A549 (cell line): ENCODE measurements around the gene FGFR2. TPM values are rescaled to one million over a fixed set of nuclear protein-coding genes. Genes with fewer than 3 reads are reported as not detected.
"Not testable (repeated sequence)": the region's sequence is repeated elsewhere in the genome, so short reads cannot be mapped to it uniquely, and the experiment has no call there.

Experiments
- ATAC-seq, 2 experiments: fragments of 200-7000 bp in 1 of 2; fragments of >200 bp in 1 of 2; cut with Nextera tagmentation in 1 of 2; cut with Tn5 transposase in 1 of 2; 3 replicates each; pipeline versions ENCODE4 v1.8.0 to v1.9.1; 2018 to 2020; ENCODE audit warnings: mild to moderate bottlenecking in 1 of 2, moderate library complexity in 1 of 2
- CTCF ChIA-PET: fragments of 300-600 bp; sonication (Branson Sonifier 250); formaldehyde crosslinking; extraction: SDS; loops from one replicate; lab custom pipeline; 2021; ENCODE audit warnings: antibody characterized with exemption, inconsistent platforms; lab: Yijun Ruan, JAX
- POLR2A ChIA-PET: fragments of 350-600 bp; formaldehyde crosslinking; extraction: SDS; loops from one replicate; lab custom pipeline; 2021; ENCODE audit warnings: antibody characterized with exemption, inconsistent platforms; lab: Yijun Ruan, JAX
- DNase-seq, 2 experiments: peaks; one replicate each; pipeline versions ENCODE4 v3.0.0 to v3.0.0-alpha.2; 2011 to 2016; ENCODE audit warnings: low read depth in 1 of 2, low spot score in 1 of 2
- FAIRE-seq: peaks from 2 replicates; lab custom pipeline; 2011; peaks lifted over from hg19 to GRCh38; lab: Jason Lieb, UNC
- H3K27ac ChIP-seq, 2 experiments: fragments of >200 bp; sonication (Bioruptor Twin); formaldehyde crosslinking; 3 replicates each; pipeline ENCODE4 v1.5.1; 2016 to 2017
- H3K4me1 ChIP-seq: fragments of >200 bp; sonication (Bioruptor Twin); formaldehyde crosslinking; 3 replicates; pipeline ENCODE4 v1.6.1; 2016
- H3K4me2 ChIP-seq: fragments of >200 bp; sonication (Bioruptor Twin); formaldehyde crosslinking; 3 replicates; pipeline ENCODE4 v1.6.1; 2016
- H3K4me3 ChIP-seq: fragments of >200 bp; sonication (Bioruptor Twin); formaldehyde crosslinking; 3 replicates; pipeline ENCODE4 v1.5.1; 2016
- H3K9me3 ChIP-seq: fragments of >200 bp; sonication (Bioruptor Twin); formaldehyde crosslinking; 3 replicates; pipeline ENCODE4 v1.6.1; 2016
- BHLHE40 ChIP-seq: IDR thresholded peaks from 2 replicates; pipeline ENCODE4 v1.6.1; 2012; ENCODE audit warnings: low read depth, low read length, inconsistent platforms
- FOSB ChIP-seq: fragments of 250-450 bp; sonication (Bioruptor Pico); IDR thresholded peaks from 2 replicates; pipeline ENCODE4 v1.5.0; 2020; ENCODE audit warnings: mild to moderate bottlenecking, moderate library complexity
- FOSL2 ChIP-seq, 2 experiments: fragments of 450-650 bp in 1 of 2; fragments of >200 bp in 1 of 2; sonication (Bioruptor Twin) in 1 of 2; formaldehyde crosslinking; IDR thresholded peaks; 2 replicates each; pipeline versions ENCODE4 v1.5.0 to v1.6.1; 2016 to 2020; ENCODE audit warnings: mild to moderate bottlenecking in 1 of 2, moderate library complexity in 1 of 2
- FOXS1 ChIP-seq: fragments of 250-450 bp; sonication (Bioruptor Pico); IDR thresholded peaks from 2 replicates; pipeline ENCODE4 v1.5.0; 2020; ENCODE audit warnings: mild to moderate bottlenecking, moderate library complexity
- HMGXB4 ChIP-seq: fragments of 250-450 bp; sonication (Bioruptor Pico); IDR thresholded peaks from 2 replicates; pipeline ENCODE4 v1.5.0; 2021; ENCODE audit warnings: mild to moderate bottlenecking, moderate library complexity, borderline replicate concordance
- HOXA7 ChIP-seq: fragments of 250-450 bp; sonication (Bioruptor Pico); IDR thresholded peaks from 2 replicates; pipeline ENCODE4 v1.5.0; 2020; ENCODE audit warnings: mild to moderate bottlenecking, moderate library complexity
- HOXB13 ChIP-seq: fragments of 250-450 bp; sonication (Bioruptor Pico); IDR thresholded peaks from 2 replicates; pipeline ENCODE4 v1.5.0; 2020; ENCODE audit warnings: low read depth, mild to moderate bottlenecking, moderate library complexity
- HOXB5 ChIP-seq: fragments of 250-450 bp; sonication (Bioruptor Pico); IDR thresholded peaks from 2 replicates; pipeline ENCODE4 v1.5.0; 2020; ENCODE audit warnings: mild to moderate bottlenecking, moderate library complexity
- JUNB ChIP-seq: fragments of >200 bp; sonication (Bioruptor Twin); formaldehyde crosslinking; IDR thresholded peaks from 2 replicates; pipeline ENCODE4 v1.6.1; 2016
- KDM5A ChIP-seq: fragments of 200-600 bp; sonication (generic); IDR thresholded peaks from 2 replicates; pipeline ENCODE4 v1.6.1; 2016; ENCODE audit warnings: antibody characterized with exemption, mild to moderate bottlenecking
- MAFK ChIP-seq: fragments of 450-650 bp; IDR thresholded peaks from 2 replicates; pipeline ENCODE4 v1.6.1; 2014; ENCODE audit not compliant: partially characterized antibody
- MYC ChIP-seq: IDR thresholded peaks from 2 replicates; pipeline ENCODE4 v1.6.1; 2012; ENCODE audit warnings: mild to moderate bottlenecking, inconsistent platforms, low read length, improper control_type of control experiment, borderline replicate concordance
- NPAS2 ChIP-seq: fragments of 250-450 bp; sonication (Bioruptor Pico); IDR thresholded peaks from 2 replicates; pipeline ENCODE4 v1.8.0; 2022; ENCODE audit warnings: mild to moderate bottlenecking, moderate library complexity, borderline replicate concordance
- POLR2A ChIP-seq: IDR thresholded peaks from 2 replicates; pipeline ENCODE4 v1.6.1; 2012; ENCODE audit warnings: mild to moderate bottlenecking, low read length
- RCOR1 ChIP-seq: fragments of 150-350 bp; IDR thresholded peaks from 2 replicates; pipeline ENCODE4 v1.6.1; 2014; ENCODE audit warnings: antibody characterized with exemption, low read length, low read depth
- SREBF2 ChIP-seq: fragments of 450-650 bp; IDR thresholded peaks from 2 replicates; pipeline ENCODE4 v1.6.1; 2014; ENCODE audit warnings: mild to moderate bottlenecking, moderate library complexity
- ZSCAN20 ChIP-seq: fragments of 250-450 bp; sonication (Bioruptor Pico); IDR thresholded peaks from 2 replicates; pipeline ENCODE4 v1.8.0; 2022; ENCODE audit warnings: mild to moderate bottlenecking, moderate library complexity
- WGBS: methylation state at CpG from one replicate; pipeline ENCODE4 v1.1.6; 2017; ENCODE audit errors: missing lambda C conversion rate; 5-methylcytosine and 5-hydroxymethylcytosine counted together
- polyA plus RNA-seq, 4 experiments: library from polyadenylated mRNA; depleted of rRNA in 3 of 4; stranded (reverse); fragments of >200 nt; fragmentation: RNase III in 1 of 4; extraction: RNeasy Plus Mini Kit Qiagen cat#74134 plus additional on column Dnase treatment in 1 of 4; gene quantifications; 2 replicates in 3 of 4; 3 replicates in 1 of 4; pipeline ENCODE4 v1.2.3, GENCODE V29; 2011 to 2017
- TF ChIP-seq, protein P1 (sequence below): fragments of 200-600 bp; sonication (generic); IDR thresholded peaks from 2 replicates; pipeline ENCODE4 v1.6.1; 2016; ENCODE audit warnings: antibody characterized with exemption, mild to moderate bottlenecking, moderate library complexity

The FGFR2 gene
- polyA plus RNA-seq, 2 of the 4 experiments (the other 2 are of a cell fraction), result 0.16 to 0.22 TPM

DNA sequence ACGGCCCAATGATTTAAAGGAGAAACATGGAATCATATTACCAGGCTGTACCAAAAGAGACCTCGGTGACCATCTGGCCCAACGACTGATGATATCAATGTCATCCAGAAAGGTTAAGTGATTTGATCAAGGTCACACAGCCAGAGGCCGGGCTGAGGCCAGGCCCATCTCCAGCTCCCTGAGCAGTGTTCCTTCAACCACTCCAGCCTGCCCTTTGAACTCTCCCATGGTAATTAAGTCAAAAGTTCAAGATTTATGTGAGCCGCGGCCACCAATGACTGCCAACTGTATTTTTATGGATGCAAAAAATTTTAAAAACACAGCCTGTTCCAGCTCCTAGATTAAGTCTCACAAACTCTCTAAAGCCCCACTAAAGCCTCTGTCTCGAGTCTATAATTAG is 41.8 kb downstream of the FGFR2 start:
- POLR2A ChIA-PET, result no interaction called here
- Histone ChIP-seq H3K4me2 (no peak overlapping the region), H3K27ac (no peak overlapping the region), H3K4me1 (no peaks in the 10 kb centered on the region), H3K9me3 (no peaks in the 10 kb centered on the region), H3K4me3 (no peak overlapping the region)
- DNase-seq (no peak), ATAC-seq (no peak), FAIRE-seq (no peak)
- CTCF ChIA-PET, result no interaction called here
- WGBS, result 41% methylated on average over 7 of the region's 7 CpGs
- TF ChIP-seq MYC (no peak), HOXB13 (CRISPR knock-in tag) (no peak), RCOR1 (no peak), FOSL2 (IDR thresholded peaks at IDR 0.05) (no peak), FOSL2 (CRISPR knock-in tag; IDR thresholded peaks at IDR 0.05) (no peak), ZSCAN20 (CRISPR knock-in tag) (no peak), KDM5A (no peak)
- TF ChIP-seq, all 56 proteins: peak for 0

DNA sequence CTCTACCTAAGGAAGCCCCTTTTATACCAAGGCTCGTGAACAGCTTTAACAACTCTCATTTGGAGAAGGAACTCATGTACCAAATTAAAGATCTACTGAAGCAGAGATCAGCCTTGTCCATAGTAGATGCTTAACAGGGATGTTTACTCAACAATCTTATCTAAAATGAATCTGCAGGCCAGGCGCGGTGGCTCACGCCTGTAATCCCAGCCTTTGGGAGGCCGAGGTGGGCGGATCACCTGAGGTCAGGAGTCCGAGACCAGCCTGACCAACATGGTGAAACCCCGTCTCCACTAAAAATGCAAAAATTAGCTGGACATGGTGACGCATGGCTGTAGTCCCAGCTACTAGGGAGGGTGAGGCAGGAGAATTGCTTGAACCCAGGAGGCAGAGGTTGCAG is 43.3 kb downstream of the FGFR2 start:
- POLR2A ChIA-PET, CTCF ChIA-PET, H3K27ac ChIP-seq, H3K4me1 ChIP-seq, FAIRE-seq, DNase-seq, ATAC-seq, H3K4me3 ChIP-seq, H3K9me3 ChIP-seq, H3K4me2 ChIP-seq: not testable (repeated sequence)
- WGBS, result 49% methylated on average over 9 of the region's 9 CpGs

DNA sequence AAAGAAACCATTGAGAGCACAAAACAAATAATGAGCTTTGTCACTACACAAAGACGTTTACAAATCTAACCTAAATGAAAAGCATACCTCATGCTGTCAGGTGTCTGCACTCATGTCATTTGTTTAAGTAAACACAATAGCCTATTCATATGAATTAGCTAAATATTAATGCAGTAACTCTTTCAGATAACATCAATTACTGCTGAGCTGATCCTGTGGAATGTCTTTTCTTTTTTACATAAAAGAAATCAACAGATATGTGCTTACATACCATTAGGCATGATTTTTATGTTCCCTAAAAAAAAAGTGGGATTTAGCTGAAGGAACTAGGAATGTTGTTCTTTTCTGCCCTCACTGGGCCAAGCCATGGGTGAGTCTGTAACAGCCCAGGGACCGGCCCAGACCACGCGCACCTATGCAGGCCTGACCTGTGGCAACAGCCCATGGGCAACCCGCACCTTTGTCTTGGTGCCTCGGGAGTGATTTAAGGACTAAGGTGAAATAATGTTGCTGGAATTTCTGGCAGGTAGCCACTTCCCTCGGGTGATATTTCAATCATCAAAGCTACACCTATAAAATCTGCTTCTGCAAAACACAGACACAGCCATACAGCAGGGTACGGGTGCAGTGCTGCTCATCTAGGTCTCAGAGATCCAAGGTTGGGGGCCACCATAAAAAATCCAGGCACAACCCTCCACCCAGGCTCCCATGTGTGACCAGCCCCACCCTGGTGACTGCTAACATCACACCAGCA is 44.6 kb downstream of the FGFR2 start:
- ATAC-seq (no peak), DNase-seq (no peak), FAIRE-seq (no peak)
- CTCF ChIA-PET, result interaction anchor here (0.6 kb wide), 3 partner anchors 12 to 546 kb away, joined by 3 read pairs; no protein-coding TSS in a partner anchor
- no peaks in the 10 kb centered on the region for H3K4me1 ChIP-seq
- POLR2A ChIA-PET, result no interaction called here
- TF ChIP-seq SREBF2, result no peak
- TF ChIP-seq RCOR1, result no peak
- no peak for TF ChIP-seq ZSCAN20 (CRISPR knock-in tag)
- TF ChIP-seq, protein P1, sequence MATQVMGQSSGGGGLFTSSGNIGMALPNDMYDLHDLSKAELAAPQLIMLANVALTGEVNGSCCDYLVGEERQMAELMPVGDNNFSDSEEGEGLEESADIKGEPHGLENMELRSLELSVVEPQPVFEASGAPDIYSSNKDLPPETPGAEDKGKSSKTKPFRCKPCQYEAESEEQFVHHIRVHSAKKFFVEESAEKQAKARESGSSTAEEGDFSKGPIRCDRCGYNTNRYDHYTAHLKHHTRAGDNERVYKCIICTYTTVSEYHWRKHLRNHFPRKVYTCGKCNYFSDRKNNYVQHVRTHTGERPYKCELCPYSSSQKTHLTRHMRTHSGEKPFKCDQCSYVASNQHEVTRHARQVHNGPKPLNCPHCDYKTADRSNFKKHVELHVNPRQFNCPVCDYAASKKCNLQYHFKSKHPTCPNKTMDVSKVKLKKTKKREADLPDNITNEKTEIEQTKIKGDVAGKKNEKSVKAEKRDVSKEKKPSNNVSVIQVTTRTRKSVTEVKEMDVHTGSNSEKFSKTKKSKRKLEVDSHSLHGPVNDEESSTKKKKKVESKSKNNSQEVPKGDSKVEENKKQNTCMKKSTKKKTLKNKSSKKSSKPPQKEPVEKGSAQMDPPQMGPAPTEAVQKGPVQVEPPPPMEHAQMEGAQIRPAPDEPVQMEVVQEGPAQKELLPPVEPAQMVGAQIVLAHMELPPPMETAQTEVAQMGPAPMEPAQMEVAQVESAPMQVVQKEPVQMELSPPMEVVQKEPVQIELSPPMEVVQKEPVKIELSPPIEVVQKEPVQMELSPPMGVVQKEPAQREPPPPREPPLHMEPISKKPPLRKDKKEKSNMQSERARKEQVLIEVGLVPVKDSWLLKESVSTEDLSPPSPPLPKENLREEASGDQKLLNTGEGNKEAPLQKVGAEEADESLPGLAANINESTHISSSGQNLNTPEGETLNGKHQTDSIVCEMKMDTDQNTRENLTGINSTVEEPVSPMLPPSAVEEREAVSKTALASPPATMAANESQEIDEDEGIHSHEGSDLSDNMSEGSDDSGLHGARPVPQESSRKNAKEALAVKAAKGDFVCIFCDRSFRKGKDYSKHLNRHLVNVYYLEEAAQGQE, result no peak
- no peak for TF ChIP-seq KDM5A
- TF ChIP-seq MAFK, result no peak
- TF ChIP-seq JUNB, result no peak
- no peak for TF ChIP-seq NPAS2 (CRISPR knock-in tag)
- TF ChIP-seq HOXA7 (CRISPR knock-in tag), result no peak
- no peak for TF ChIP-seq FOSB (CRISPR knock-in tag)
- no peak for TF ChIP-seq HOXB5 (CRISPR knock-in tag)
- no peak for TF ChIP-seq POLR2A
- no peak for TF ChIP-seq BHLHE40
- no peak for TF ChIP-seq FOXS1
- no peak for TF ChIP-seq HMGXB4 (CRISPR knock-in tag)
- TF ChIP-seq, all 56 proteins: peak for 0
- 42% methylated on average over 8 of the region's 8 CpGs for WGBS
- Histone ChIP-seq H3K9me3 (no peaks in the 10 kb centered on the region; the same call in 2 of the 3 replicates), H3K4me3 (no peak overlapping the region), H3K4me2 (no peak overlapping the region), H3K27ac (no peak overlapping the region)
